ENCODE results near the gene RALB.

RALB gene

DNA sequence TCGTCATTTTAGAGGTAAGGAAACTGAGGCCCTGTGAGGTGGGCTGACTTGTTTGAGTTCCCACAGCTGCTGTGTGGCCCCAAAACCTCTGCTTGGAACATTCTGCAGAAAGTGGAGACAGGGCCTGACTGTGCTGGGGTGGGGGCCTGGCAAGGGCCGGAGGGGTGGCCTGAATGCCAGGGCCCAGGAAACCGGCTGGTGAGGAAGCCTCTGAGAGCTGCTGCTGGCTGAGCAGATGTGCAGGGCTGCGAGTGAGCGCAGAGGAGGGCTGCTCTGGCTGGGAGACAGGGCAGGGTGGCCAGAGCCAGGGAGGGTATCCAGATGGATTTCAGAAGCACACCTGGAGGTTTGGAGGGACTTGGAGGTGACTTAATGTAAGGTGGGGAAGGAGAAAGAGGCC is 63.4 kb downstream of the RALB start:
- peaks cover 51 to 59% of the 10 kb centered on the region in 2 experiments for H3K4me1 ChIP-seq (ENCODE audit: control insufficient read depth in 1 of 2, insufficient read depth in 1 of 2, low read depth in 1 of 2, low read length in 1 of 2)
- no peak overlapping the region for H3K27ac ChIP-seq
- no peaks in the 10 kb centered on the region for H3K9me3 ChIP-seq
- no peaks in the 10 kb centered on the region for H3K27me3 ChIP-seq
- H3K4me3 ChIP-seq (ENCODE audit: low read depth in 1 of 2, low read length in 1 of 2): no peak overlapping the region
- no peaks in the 10 kb centered on the region for H3K36me3 ChIP-seq
- no peak for TF ChIP-seq CTCF (IDR thresholded peaks at IDR 0.05)

- Histone ChIP-seq H3K27ac (no peak overlapping the region), H3K9me3 (no peaks in the 10 kb centered on the region), H3K4me1 (ENCODE audit: control insufficient read depth in 1 of 2, insufficient read depth in 1 of 2, low read depth in 1 of 2, low read length in 1 of 2) (peaks cover 56 to 65% of the 10 kb centered on the region in 2 experiments), H3K27me3 (no peaks in the 10 kb centered on the region), H3K4me3 (ENCODE audit: low read depth in 1 of 2, low read length in 1 of 2) (no peak overlapping the region), H3K36me3 (no peaks in the 10 kb centered on the region)
- TF ChIP-seq CTCF (IDR thresholded peaks at IDR 0.05): no peak
Observed at GRCh38 chr2:120316528-120317179, 64.0 kb downstream of the RALB start.

DNA sequence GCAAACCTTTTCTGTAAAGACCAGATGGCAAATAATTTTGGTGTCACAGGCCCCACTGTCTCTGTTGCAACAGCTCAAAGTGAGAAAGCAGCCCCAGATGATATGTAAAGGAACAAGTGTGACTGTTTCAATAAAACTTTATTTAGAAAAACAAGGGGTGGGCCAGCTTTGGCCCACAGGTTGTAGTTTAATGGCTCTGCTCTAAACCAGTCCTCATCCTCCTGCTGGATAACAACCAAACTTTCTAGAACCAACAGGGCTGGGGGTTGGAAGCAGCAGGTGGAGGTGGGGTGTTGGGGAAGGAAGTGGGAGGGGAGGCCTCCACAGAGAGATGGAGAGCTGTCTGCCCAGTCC is 64.5 kb downstream of the RALB start:
- Histone ChIP-seq H3K4me3 (ENCODE audit: low read depth in 1 of 2, low read length in 1 of 2) (no peak overlapping the region), H3K9me3 (no peaks in the 10 kb centered on the region), H3K4me1 (ENCODE audit: control insufficient read depth in 1 of 2, insufficient read depth in 1 of 2, low read depth in 1 of 2, low read length in 1 of 2) (peaks cover 61 to 70% of the 10 kb centered on the region in 2 experiments), H3K36me3 (no peaks in the 10 kb centered on the region), H3K27ac (no peak overlapping the region), H3K27me3 (no peaks in the 10 kb centered on the region)
- no peak for TF ChIP-seq CTCF (IDR thresholded peaks at IDR 0.05)

GRCh38 chr2:120317916-120318315 is 65.3 kb downstream of the RALB start:
- Histone ChIP-seq H3K4me1 (ENCODE audit: control insufficient read depth in 1 of 2, insufficient read depth in 1 of 2, low read depth in 1 of 2, low read length in 1 of 2) (peaks cover 60 to 67% of the 10 kb centered on the region in 2 experiments), H3K4me3 (ENCODE audit: low read depth in 1 of 2, low read length in 1 of 2) (no peak overlapping the region), H3K9me3 (no peaks in the 10 kb centered on the region), H3K36me3 (no peaks in the 10 kb centered on the region), H3K27ac (no peak overlapping the region), H3K27me3 (no peaks in the 10 kb centered on the region)
- TF ChIP-seq CTCF (IDR thresholded peaks at IDR 0.05): no peak

DNA sequence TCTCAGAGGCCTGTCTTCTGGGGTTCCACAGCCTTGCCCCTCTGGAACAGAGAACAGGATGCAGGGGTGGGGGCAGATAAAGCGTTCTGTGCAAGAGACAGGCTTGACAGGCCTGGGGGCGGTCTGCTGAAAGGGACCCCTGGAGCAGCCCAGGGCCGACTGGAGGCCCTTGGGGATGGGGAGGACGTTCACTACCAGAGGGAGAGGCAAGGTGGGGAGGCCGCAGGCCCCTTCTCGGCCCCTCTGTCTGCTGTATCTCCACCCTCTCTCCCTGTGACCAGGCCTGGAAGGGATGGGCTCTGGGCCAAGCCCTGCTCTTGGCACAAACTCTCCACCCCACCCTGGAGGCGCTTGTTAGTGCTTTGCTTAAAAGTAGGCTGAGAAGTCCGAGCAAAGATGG is 66.0 kb downstream of the RALB start:
- Histone ChIP-seq H3K27me3 (no peaks in the 10 kb centered on the region), H3K27ac (no peak overlapping the region)

More for the DNA sequence above, 66.0 kb downstream of the RALB start:
- no peak for TF ChIP-seq CTCF (IDR thresholded peaks at IDR 0.05)
- Histone ChIP-seq H3K9me3 (no peaks in the 10 kb centered on the region), H3K36me3 (no peaks in the 10 kb centered on the region), H3K4me3 (ENCODE audit: low read depth in 1 of 2, low read length in 1 of 2) (no peak overlapping the region), H3K4me1 (ENCODE audit: control insufficient read depth in 1 of 2, insufficient read depth in 1 of 2, low read depth in 1 of 2, low read length in 1 of 2) (peaks cover 53 to 60% of the 10 kb centered on the region in 2 experiments)
